Measurements from ENCODE around the gene FOXD4L6. TPM values are rescaled to one million over a fixed set of nuclear protein-coding genes. Genes with fewer than 3 reads are reported as not detected.
"Not testable (repeated sequence)": the region's sequence is repeated elsewhere in the genome, so short reads cannot be mapped to it uniquely, and the experiment has no call there.

Gene FOXD4L6
- total RNA-seq, 2 donors from 2014 or later: not detected

GRCh38 chr9:41094010-41094773, 34.3 kb downstream of the FOXD4L6 start:
- H3K4me3 ChIP-seq; H3K27ac ChIP-seq; ATAC-seq (ENCODE audit: insufficient number of reproducible peaks, low FRiP score, low read depth); H3K27me3 ChIP-seq (replicated peaks; ENCODE audit: insufficient read depth); DNase-seq (ENCODE audit: low spot score); H3K4me1 ChIP-seq (ENCODE audit: control insufficient read depth in 1 of 2, low read depth in 2 of 2); H3K36me3 ChIP-seq; H3K9me3 ChIP-seq: not testable (repeated sequence)

DNA sequence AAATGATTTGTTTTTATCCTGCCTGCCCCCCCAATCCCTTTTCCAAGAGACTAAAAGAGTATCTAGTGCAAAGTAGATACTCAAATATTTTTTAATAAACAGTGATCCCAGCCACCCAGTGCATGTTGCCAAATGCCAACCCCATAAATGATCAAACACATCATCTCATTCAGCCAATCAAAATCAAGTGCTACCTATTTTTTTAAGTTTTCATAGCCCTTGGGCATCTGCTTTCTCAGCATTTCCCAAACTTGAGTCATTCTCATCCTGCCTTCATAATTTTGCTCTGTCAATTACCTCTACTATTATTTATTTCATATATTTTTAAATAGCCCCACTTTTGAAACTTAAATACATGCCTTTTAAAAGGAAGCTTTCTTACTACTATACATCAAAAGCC, 37.6 kb downstream of the FOXD4L6 start:
- H3K27ac ChIP-seq; DNase-seq (ENCODE audit: low spot score); H3K4me1 ChIP-seq (ENCODE audit: control insufficient read depth in 1 of 2, low read depth in 2 of 2); H3K27me3 ChIP-seq (replicated peaks; ENCODE audit: insufficient read depth); H3K9me3 ChIP-seq; ATAC-seq (ENCODE audit: insufficient number of reproducible peaks, low FRiP score, low read depth); H3K36me3 ChIP-seq; H3K4me3 ChIP-seq: not testable (repeated sequence)

GRCh38 chr9:41090386-41090785, 38.1 kb downstream of the FOXD4L6 start:
- not testable (repeated sequence) for H3K27ac ChIP-seq; DNase-seq (ENCODE audit: low spot score); ATAC-seq (ENCODE audit: insufficient number of reproducible peaks, low FRiP score, low read depth); H3K4me1 ChIP-seq (ENCODE audit: control insufficient read depth in 1 of 2, low read depth in 2 of 2); H3K9me3 ChIP-seq; H3K27me3 ChIP-seq (replicated peaks; ENCODE audit: insufficient read depth); H3K4me3 ChIP-seq; H3K36me3 ChIP-seq

DNA sequence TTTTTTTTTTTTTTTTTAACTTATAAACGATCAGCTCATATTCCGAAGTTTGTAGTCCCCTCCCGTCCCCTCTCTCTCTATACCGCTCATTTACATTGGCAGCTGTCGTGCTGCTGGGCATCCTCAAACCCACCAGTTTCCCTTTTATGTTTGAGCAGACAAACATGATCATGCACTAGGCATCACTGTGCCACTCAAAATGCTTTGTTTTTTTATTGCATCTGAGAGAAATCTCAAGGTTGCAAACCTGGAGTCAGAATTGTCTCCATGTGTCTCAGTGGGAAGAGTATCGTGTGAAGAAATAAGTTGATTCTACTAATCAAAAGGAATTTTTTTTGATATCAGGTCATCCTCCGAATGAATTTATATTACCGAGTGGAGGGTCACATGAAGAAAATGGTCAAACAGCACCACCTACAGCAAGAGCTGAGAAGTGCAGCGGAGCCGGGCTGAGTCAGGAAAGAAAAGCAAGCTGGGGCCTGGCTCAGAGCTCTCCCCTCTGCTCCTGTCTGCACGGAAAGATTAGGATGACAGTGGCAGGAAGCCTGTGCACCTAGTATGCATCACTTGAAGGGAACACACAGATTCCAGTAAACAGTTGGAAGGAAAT, 39.9 kb downstream of the FOXD4L6 start:
- not testable (repeated sequence) for DNase-seq (ENCODE audit: low spot score); H3K4me1 ChIP-seq (ENCODE audit: control insufficient read depth in 1 of 2, low read depth in 2 of 2); H3K4me3 ChIP-seq; H3K36me3 ChIP-seq; H3K9me3 ChIP-seq; H3K27me3 ChIP-seq (replicated peaks; ENCODE audit: insufficient read depth); H3K27ac ChIP-seq
- ATAC-seq (ENCODE audit: insufficient number of reproducible peaks, low FRiP score, low read depth): peak; percentile 6
- TF ChIP-seq, protein P1, sequence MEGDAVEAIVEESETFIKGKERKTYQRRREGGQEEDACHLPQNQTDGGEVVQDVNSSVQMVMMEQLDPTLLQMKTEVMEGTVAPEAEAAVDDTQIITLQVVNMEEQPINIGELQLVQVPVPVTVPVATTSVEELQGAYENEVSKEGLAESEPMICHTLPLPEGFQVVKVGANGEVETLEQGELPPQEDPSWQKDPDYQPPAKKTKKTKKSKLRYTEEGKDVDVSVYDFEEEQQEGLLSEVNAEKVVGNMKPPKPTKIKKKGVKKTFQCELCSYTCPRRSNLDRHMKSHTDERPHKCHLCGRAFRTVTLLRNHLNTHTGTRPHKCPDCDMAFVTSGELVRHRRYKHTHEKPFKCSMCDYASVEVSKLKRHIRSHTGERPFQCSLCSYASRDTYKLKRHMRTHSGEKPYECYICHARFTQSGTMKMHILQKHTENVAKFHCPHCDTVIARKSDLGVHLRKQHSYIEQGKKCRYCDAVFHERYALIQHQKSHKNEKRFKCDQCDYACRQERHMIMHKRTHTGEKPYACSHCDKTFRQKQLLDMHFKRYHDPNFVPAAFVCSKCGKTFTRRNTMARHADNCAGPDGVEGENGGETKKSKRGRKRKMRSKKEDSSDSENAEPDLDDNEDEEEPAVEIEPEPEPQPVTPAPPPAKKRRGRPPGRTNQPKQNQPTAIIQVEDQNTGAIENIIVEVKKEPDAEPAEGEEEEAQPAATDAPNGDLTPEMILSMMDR (IDR thresholded peaks at IDR 0.05): peak; percentile 52

GRCh38 chr9:41087929-41088328, 40.6 kb downstream of the FOXD4L6 start:
- not testable (repeated sequence) for ATAC-seq (ENCODE audit: insufficient number of reproducible peaks, low FRiP score, low read depth); H3K36me3 ChIP-seq; DNase-seq (ENCODE audit: low spot score); H3K4me1 ChIP-seq (ENCODE audit: control insufficient read depth in 1 of 2, low read depth in 2 of 2); H3K9me3 ChIP-seq; H3K4me3 ChIP-seq; H3K27me3 ChIP-seq (replicated peaks; ENCODE audit: insufficient read depth); H3K27ac ChIP-seq

GRCh38 chr9:41087157-41087780, 41.2 kb downstream of the FOXD4L6 start:
- H3K4me1 ChIP-seq (ENCODE audit: control insufficient read depth in 1 of 2, low read depth in 2 of 2); H3K36me3 ChIP-seq; H3K27me3 ChIP-seq (replicated peaks; ENCODE audit: insufficient read depth); H3K4me3 ChIP-seq; H3K27ac ChIP-seq; ATAC-seq (ENCODE audit: insufficient number of reproducible peaks, low FRiP score, low read depth); H3K9me3 ChIP-seq; DNase-seq (ENCODE audit: low spot score): not testable (repeated sequence)

- not testable (repeated sequence) for H3K4me1 ChIP-seq (ENCODE audit: control insufficient read depth in 1 of 2, low read depth in 2 of 2); H3K36me3 ChIP-seq
These were observed 41.8 kb downstream of the FOXD4L6 start for GRCh38 chr9:41086685-41087084.

DNA sequence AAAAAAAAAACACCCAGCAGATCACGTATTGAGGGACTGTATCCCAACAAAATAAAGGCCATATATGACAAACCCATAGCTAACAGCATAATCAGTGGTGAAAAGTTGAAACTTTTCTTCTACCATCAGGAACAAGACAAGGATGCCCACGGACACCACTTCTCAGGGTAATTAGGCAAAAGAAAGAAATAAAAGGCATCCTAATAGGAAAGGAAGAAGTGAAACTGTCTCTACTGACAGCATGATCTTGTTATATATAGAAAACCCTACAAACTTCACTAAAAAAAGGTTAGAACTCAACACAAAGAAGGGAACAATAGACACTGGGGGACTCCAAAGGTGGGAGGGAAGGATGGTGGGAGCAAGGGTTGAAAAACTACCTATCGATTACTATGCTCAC, 42.3 kb downstream of the FOXD4L6 start:
- not testable (repeated sequence) for H3K27ac ChIP-seq

More at GRCh38 chr9:41086685-41087084, 41.8 kb downstream of the FOXD4L6 start:
- H3K4me3 ChIP-seq; H3K9me3 ChIP-seq; H3K27ac ChIP-seq; H3K27me3 ChIP-seq (replicated peaks; ENCODE audit: insufficient read depth); ATAC-seq (ENCODE audit: insufficient number of reproducible peaks, low FRiP score, low read depth); DNase-seq (ENCODE audit: low spot score): not testable (repeated sequence)

GRCh38 chr9:41082358-41082757, 46.1 kb downstream of the FOXD4L6 start:
- not testable (repeated sequence) for H3K36me3 ChIP-seq; DNase-seq (ENCODE audit: low spot score); H3K4me3 ChIP-seq; ATAC-seq (ENCODE audit: insufficient number of reproducible peaks, low FRiP score, low read depth); H3K27ac ChIP-seq; H3K27me3 ChIP-seq (replicated peaks; ENCODE audit: insufficient read depth); H3K9me3 ChIP-seq; H3K4me1 ChIP-seq (ENCODE audit: control insufficient read depth in 1 of 2, low read depth in 2 of 2)

More for the DNA sequence above, 42.3 kb downstream of the FOXD4L6 start:
- not testable (repeated sequence) for H3K9me3 ChIP-seq; H3K36me3 ChIP-seq; H3K4me3 ChIP-seq; DNase-seq (ENCODE audit: low spot score); ATAC-seq (ENCODE audit: insufficient number of reproducible peaks, low FRiP score, low read depth); H3K27me3 ChIP-seq (replicated peaks; ENCODE audit: insufficient read depth); H3K4me1 ChIP-seq (ENCODE audit: control insufficient read depth in 1 of 2, low read depth in 2 of 2)

DNA sequence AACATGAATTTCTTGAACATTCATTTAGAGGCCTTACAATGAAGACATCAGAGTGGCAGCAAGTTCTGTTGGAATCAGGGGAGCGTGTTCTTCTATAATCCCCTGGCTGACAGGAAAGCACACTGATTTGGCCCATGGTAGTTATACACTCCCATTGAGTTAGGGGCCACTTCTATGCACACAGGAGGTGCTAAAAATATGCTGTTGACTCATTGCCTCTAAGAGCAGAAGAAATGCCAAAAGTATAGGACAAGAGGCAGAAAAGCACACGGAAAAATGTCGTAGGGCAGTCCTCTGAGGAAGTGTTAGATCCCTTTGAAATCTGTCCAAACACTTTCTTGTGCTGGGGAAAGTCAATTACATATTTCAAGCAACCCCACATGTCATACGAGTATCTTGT, 49.0 kb downstream of the FOXD4L6 start:
- H3K4me1 ChIP-seq (ENCODE audit: control insufficient read depth in 1 of 2, low read depth in 2 of 2); H3K27ac ChIP-seq; H3K9me3 ChIP-seq; H3K4me3 ChIP-seq; ATAC-seq (ENCODE audit: insufficient number of reproducible peaks, low FRiP score, low read depth); H3K27me3 ChIP-seq (replicated peaks; ENCODE audit: insufficient read depth); H3K36me3 ChIP-seq; DNase-seq (ENCODE audit: low spot score): not testable (repeated sequence)

- not testable (repeated sequence) for H3K9me3 ChIP-seq; ATAC-seq (ENCODE audit: insufficient number of reproducible peaks, low FRiP score, low read depth); H3K27ac ChIP-seq; DNase-seq (ENCODE audit: low spot score); H3K4me1 ChIP-seq (ENCODE audit: control insufficient read depth in 1 of 2, low read depth in 2 of 2); H3K4me3 ChIP-seq; H3K27me3 ChIP-seq (replicated peaks; ENCODE audit: insufficient read depth); H3K36me3 ChIP-seq
These were observed 50.9 kb downstream of the FOXD4L6 start for GRCh38 chr9:41077586-41077985.
